Heart right ventricle (tissue), 16 donors: ENCODE data around the gene TMEM150C. TPM values are rescaled to one million over a fixed set of nuclear protein-coding genes. Genes with fewer than 3 reads are reported as not detected.

Experiments used
- ATAC-seq, 8 donors: fragments of 200-7000 bp; cut with Tn5 transposase; one replicate each; pipeline ENCODE4 v1.9.1; 2020; ENCODE audit warnings: mild to moderate bottlenecking in 8 of 8, moderate library complexity in 8 of 8, moderate number of reproducible peaks in 1 of 8
- DNase-seq, 2 donors: peaks; one replicate each; pipeline ENCODE4 v3.0.0-alpha.2; 2020
- H3K27ac ChIP-seq, 10 donors: fragments of 200-600 bp; sonication (generic) in 2 of 10; one replicate each; pipeline versions ENCODE4 v1.5.0 to v1.8.0; 2020 to 2022; ENCODE audit warnings: mild to moderate bottlenecking in 3 of 10
- H3K27me3 ChIP-seq, 7 donors: fragments of 200-600 bp; one replicate each; pipeline ENCODE4 v1.8.0; 2021 to 2022; ENCODE audit warnings: mild to moderate bottlenecking in 2 of 7
- H3K36me3 ChIP-seq, 9 donors: fragments of 200-600 bp; sonication (generic) in 1 of 9; one replicate each; pipeline versions ENCODE4 v1.5.0 to v1.8.0; 2020 to 2022; ENCODE audit warnings: mild to moderate bottlenecking in 2 of 9
- H3K4me1 ChIP-seq, 9 donors: fragments of 200-600 bp; sonication (generic) in 1 of 9; one replicate each; pipeline versions ENCODE4 v1.5.0 to v1.8.0; 2020 to 2022; ENCODE audit warnings: mild to moderate bottlenecking in 4 of 9
- H3K4me3 ChIP-seq, 10 donors: fragments of 200-600 bp; sonication (generic) in 2 of 10; one replicate each; pipeline versions ENCODE4 v1.5.0 to v1.8.0; 2020 to 2022; ENCODE audit warnings: mild to moderate bottlenecking in 7 of 10, moderate library complexity in 2 of 10
- H3K9me3 ChIP-seq, 11 donors: fragments of 200-600 bp in 10 of 11; sonication (generic) in 2 of 11; one replicate each; pipeline versions ENCODE4 v1.5.0 to v1.8.0; 2013 to 2022; ENCODE audit warnings: mild to moderate bottlenecking in 2 of 11, control low read depth in 1 of 11, moderate library complexity in 1 of 11
- WGBS, 2 donors: extraction: QIAGEN DNeasy Blood & Tissue Kit; methylation state at CpG; one replicate each; pipeline ENCODE4 v1.1.7; 2013; ENCODE audit warnings: inconsistent platforms in 1 of 2; 5-methylcytosine and 5-hydroxymethylcytosine counted together
- intact Hi-C, 10 donors: fragments of 100-400 bp; cut with DNase I; formaldehyde crosslinking; loops; one replicate each; pipeline versions ENCODE4 v1.11.1 to v1.14.2; 2022
- polyA plus RNA-seq, 2 donors: library from polyadenylated mRNA; stranded (reverse); fragments of 200-250 nt; gene quantifications; one replicate each; pipeline ENCODE4 v1.2.3, GENCODE V29; 2013
- total RNA-seq, 10 donors: library from RNA; stranded (reverse); fragmentation: NEBNext Ultra II Directional in 3 of 10; extraction: Animal tissue kit (Norgen Biotek cat#: 25700) in 3 of 10; gene quantifications; one replicate each; pipeline versions ENCODE4 v1.2.1 to v1.2.4, GENCODE V29; 2021 to 2023
- TF ChIP-seq, protein P1 (sequence below), 9 donors: fragments of 200-600 bp; sonication (generic) in 2 of 9; IDR thresholded peaks; one replicate each; pipeline versions ENCODE4 v1.5.0 to v1.8.0; 2021 to 2022; ENCODE audit warnings: antibody characterized with exemption in 9 of 9, mild to moderate bottlenecking in 5 of 9, moderate library complexity in 1 of 9
- donor health status: Arrhythmogenic right ventricular cardiomyopathy.
- donor health status: ischemic (EF 13 %, LVEDD 7.1; RV severe dilation, severe dysfunction).
- donor health status: healthy with polysubstance abuse.
- donor health status: DM: no; HTN: yes; CAD: no.
- donor health status: DM: no; HTN: no; CAD: no.
- donor health status: ischemic (EF 25% LVEDD 6.9; RV normal size, moderate dysfunction).
- donor health status: ischemic (EF 25% LVEDD 5.7; RV mildly dilated, moderate dysfunction).
- donor health status: healthy.
- donor health status: DM: yes; HTN: yes; CAD: no.
- donor health status: Ischemic cardiomyopathy.
- donor health status: ischemic (EF 35%, LVEDD 5.7; RV mildly dilated, moderate dysfunction).
- donor health status: nonischemic (EF 11% LVEDD 7.7; RV severe dilation, severe dysfunction).
- donor health status: DM: yes; HTN: yes; CAD: no.
- donor health status: PGD.
- donor health status: ischemic (EF 29% LVEDD 5.4; RV normal size, mild dysfunction).
- donor health status: nonischemic (EF 23%, LVEDD 6.1; RV moderate dilation, normal function).

The TMEM150C gene
- total and polyA plus RNA-seq, 12 donors, result 6.5 to 22.7 (median 12.6) TPM

DNA sequence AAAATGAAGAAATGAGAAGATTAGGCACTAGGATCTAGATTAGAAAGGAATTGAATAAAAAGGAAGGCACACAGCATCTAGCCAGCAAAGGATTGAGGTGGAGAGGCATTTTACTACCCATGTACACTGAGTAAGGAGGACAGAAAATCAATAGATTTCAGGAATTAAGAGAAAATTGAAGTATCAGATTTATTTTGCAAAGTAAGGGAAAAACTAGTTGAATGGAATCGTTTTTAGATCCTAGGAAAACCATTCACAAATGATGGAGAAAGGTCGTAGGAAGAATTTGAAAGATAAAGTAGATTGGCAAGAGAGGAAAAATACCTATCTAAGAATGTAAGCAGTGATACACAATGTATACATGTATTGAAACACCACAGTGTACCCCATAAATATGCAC, 100.1 kb downstream of the TMEM150C start:
- no peak overlapping the region for H3K4me3 ChIP-seq
- H3K27me3 ChIP-seq, result no peaks in the 10 kb centered on the region
- H3K4me1 ChIP-seq, result peaks cover 0 to 11% (median 3%) of the 10 kb centered on the region in 9 donors
- no peak for DNase-seq
- H3K36me3 ChIP-seq, result peaks cover 0 to 52% (median 8%) of the 10 kb centered on the region in 9 donors
- intact Hi-C loops, result loop anchor here in 9 of 10 donors (1.0 to 10.0 kb wide), 11 partner anchors 103 to 1183 kb away; partner anchors contain the start of gene TMEM150C (in 1 of the 9)
- H3K27ac ChIP-seq, result no peak overlapping the region
- 81 to 86% methylated on average over 2 of the region's 2 CpGs for WGBS, 2 donors
- TF ChIP-seq, protein P1, sequence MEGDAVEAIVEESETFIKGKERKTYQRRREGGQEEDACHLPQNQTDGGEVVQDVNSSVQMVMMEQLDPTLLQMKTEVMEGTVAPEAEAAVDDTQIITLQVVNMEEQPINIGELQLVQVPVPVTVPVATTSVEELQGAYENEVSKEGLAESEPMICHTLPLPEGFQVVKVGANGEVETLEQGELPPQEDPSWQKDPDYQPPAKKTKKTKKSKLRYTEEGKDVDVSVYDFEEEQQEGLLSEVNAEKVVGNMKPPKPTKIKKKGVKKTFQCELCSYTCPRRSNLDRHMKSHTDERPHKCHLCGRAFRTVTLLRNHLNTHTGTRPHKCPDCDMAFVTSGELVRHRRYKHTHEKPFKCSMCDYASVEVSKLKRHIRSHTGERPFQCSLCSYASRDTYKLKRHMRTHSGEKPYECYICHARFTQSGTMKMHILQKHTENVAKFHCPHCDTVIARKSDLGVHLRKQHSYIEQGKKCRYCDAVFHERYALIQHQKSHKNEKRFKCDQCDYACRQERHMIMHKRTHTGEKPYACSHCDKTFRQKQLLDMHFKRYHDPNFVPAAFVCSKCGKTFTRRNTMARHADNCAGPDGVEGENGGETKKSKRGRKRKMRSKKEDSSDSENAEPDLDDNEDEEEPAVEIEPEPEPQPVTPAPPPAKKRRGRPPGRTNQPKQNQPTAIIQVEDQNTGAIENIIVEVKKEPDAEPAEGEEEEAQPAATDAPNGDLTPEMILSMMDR (IDR thresholded peaks at IDR 0.05), result no peak
- H3K9me3 ChIP-seq, result no peaks in the 10 kb centered on the region
- no peak for ATAC-seq

- H3K9me3 ChIP-seq, result no peaks in the 10 kb centered on the region
- intact Hi-C loops, result no loop called here
- peaks cover 0 to 8% (median 2%) of the 10 kb centered on the region in 9 donors for H3K4me1 ChIP-seq
- 81 to 95% methylated on average over 2 of the region's 2 CpGs for WGBS, 2 donors
- ATAC-seq, result no peak
- no peaks in the 10 kb centered on the region for H3K27me3 ChIP-seq
- peaks cover 0 to 81% (median 10%) of the 10 kb centered on the region in 9 donors for H3K36me3 ChIP-seq
- TF ChIP-seq, protein P1 (IDR thresholded peaks at IDR 0.05), result no peak
- no peak for DNase-seq
- no peak overlapping the region for H3K4me3 ChIP-seq
- no peak overlapping the region for H3K27ac ChIP-seq
Observed at GRCh38 chr4:82458729-82459128, 103.1 kb downstream of the TMEM150C start.

- DNase-seq (no peak), ATAC-seq (no peak)
- Histone ChIP-seq H3K9me3 (no peaks in the 10 kb centered on the region), H3K4me3 (no peak overlapping the region), H3K27ac (no peak overlapping the region), H3K27me3 (no peaks in the 10 kb centered on the region), H3K4me1 (peaks cover 0 to 2% (median 0%) of the 10 kb centered on the region in 9 donors), H3K36me3 (peaks cover 0 to 96% (median 15%) of the 10 kb centered on the region in 9 donors)
- 85 to 92% methylated on average over 7 of the region's 7 CpGs for WGBS, 2 donors
- intact Hi-C loops, result no loop called here
- TF ChIP-seq, protein P1 (IDR thresholded peaks at IDR 0.05), result no peak
Observed at GRCh38 chr4:82457266-82457665, 104.5 kb downstream of the TMEM150C start.

DNA sequence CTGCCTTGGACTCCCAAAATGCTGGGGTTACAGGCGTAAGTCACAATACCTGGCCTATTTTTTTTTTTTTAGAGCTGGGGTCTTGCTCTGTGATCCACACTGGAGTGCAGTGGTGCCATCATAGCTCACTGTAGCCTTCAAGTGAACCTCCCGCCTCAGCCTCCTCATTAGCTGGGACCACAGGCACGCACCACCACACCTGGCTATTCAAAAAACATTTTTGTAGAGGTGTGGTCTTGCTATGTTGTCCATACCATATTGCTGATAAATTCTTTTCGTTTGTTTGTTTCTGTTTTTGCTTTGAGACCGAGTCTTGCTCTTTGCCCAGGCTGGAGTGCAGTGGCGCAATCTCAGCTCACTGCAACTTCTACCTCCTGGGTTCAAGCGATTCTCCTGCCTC, 109.8 kb downstream of the TMEM150C start:
- no peak overlapping the region for H3K4me3 ChIP-seq
- TF ChIP-seq, protein P1 (IDR thresholded peaks at IDR 0.05), result no peak
- no peaks in the 10 kb centered on the region for H3K27me3 ChIP-seq
- DNase-seq (no peak), ATAC-seq (no peak)
- no peaks in the 10 kb centered on the region for H3K9me3 ChIP-seq
- WGBS, 2 donors, result 97 to 98% methylated on average over 7 of the region's 7 CpGs
- H3K36me3 ChIP-seq, result peaks cover 0 to 93% (median 21%) of the 10 kb centered on the region in 9 donors
- intact Hi-C loops, result no loop called here
- H3K4me1 ChIP-seq, result no peaks in the 10 kb centered on the region
- no peak overlapping the region for H3K27ac ChIP-seq
